Measurements from ENCODE around the gene KIFC3. TPM values are rescaled to one million over a fixed set of nuclear protein-coding genes. Genes with fewer than 3 reads are reported as not detected.

The KIFC3 gene
- total RNA-seq, 3 donors from 2014 or later, result 15.7 to 36.1 (median 35.1) TPM

DNA sequence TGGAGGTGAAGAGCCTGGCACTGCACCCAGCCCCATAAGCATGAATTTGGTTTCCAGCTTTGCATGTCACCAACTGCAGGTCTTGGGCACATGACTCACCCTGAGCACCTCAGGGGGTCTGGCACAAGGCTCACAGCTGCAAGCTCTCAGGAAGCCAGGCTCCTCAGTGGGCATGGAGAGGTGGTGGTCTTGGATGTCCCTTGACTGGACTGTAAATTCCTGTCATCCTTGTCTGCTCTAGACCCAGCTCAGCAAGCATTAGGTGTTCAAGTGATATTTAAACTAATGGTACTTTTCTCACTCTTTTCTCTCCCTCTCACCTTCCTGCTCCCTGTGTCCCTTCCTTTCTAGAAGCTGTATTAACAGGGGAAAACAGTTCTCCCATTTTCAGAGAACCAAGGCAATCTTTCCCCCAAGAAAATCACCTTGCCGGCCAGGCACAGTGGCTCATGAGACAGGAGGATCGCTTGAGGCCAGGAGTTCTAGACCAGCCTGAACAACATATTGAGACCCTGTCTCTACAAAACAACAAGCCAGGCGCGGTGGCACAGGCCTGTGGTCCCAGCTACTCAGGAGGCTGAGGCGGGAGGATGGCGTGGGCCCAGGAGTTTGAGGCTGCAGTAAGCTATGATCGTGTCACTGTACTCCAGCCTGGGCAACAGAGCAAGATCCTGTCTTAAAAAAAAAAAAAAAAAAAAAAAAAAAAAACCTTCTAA is 5.1 kb upstream of the KIFC3 start:
- peaks cover 0 to 20% of the 10 kb centered on the region in 2 donors for H3K4me1 ChIP-seq
- no peak overlapping the region for H3K27ac ChIP-seq
- TF ChIP-seq POLR2A (IDR thresholded peaks at IDR 0.05) (no peak), POLR2AphosphoS5 (IDR thresholded peaks at IDR 0.05) (no peak)
- TF ChIP-seq, protein P1, sequence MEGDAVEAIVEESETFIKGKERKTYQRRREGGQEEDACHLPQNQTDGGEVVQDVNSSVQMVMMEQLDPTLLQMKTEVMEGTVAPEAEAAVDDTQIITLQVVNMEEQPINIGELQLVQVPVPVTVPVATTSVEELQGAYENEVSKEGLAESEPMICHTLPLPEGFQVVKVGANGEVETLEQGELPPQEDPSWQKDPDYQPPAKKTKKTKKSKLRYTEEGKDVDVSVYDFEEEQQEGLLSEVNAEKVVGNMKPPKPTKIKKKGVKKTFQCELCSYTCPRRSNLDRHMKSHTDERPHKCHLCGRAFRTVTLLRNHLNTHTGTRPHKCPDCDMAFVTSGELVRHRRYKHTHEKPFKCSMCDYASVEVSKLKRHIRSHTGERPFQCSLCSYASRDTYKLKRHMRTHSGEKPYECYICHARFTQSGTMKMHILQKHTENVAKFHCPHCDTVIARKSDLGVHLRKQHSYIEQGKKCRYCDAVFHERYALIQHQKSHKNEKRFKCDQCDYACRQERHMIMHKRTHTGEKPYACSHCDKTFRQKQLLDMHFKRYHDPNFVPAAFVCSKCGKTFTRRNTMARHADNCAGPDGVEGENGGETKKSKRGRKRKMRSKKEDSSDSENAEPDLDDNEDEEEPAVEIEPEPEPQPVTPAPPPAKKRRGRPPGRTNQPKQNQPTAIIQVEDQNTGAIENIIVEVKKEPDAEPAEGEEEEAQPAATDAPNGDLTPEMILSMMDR (IDR thresholded peaks at IDR 0.05), result no peak
- H3K4me3 ChIP-seq, result no peak overlapping the region
- no peak for DNase-seq (ENCODE audit: low spot score in 2 of 2)
- no peaks in the 10 kb centered on the region for H3K9me3 ChIP-seq
- intact Hi-C loops (cut with DNase I; ENCODE audit: low total_unique reads), result no loop called here
- no peaks in the 10 kb centered on the region for H3K27me3 ChIP-seq
- no peaks in the 10 kb centered on the region for H3K36me3 ChIP-seq

DNA sequence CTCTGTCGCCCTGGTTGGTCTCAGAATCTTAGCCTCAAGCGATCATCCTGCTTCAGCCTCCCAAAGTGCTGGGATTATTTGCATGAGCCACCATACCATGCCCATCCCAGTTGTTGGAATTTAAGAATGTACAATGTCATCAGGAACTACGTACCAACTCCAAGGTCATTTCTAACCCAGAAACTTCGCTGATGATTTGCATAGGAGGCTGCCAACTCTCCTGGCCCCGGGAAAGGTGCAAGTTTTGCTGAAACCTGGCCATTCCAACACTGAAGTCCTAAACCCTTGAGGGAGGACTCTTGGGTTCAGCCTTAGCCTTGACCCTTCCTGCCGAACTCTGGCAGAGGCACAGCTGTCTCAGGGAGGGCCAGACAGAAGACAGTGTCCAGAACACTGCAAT is 2.9 kb upstream of the KIFC3 start:
- intact Hi-C loops (cut with DNase I; ENCODE audit: low total_unique reads), result no loop called here
- Histone ChIP-seq H3K4me1 (peaks cover 0 to 16% of the 10 kb centered on the region in 2 donors), H3K36me3 (no peaks in the 10 kb centered on the region), H3K27ac (no peak overlapping the region), H3K4me3 (no peak overlapping the region), H3K27me3 (no peaks in the 10 kb centered on the region), H3K9me3 (no peaks in the 10 kb centered on the region)
- TF ChIP-seq, protein P1 (IDR thresholded peaks at IDR 0.05), result no peak
- no peak for TF ChIP-seq POLR2A (IDR thresholded peaks at IDR 0.05)
- TF ChIP-seq POLR2AphosphoS5 (IDR thresholded peaks at IDR 0.05), result no peak
- DNase-seq (ENCODE audit: low spot score in 2 of 2), result no peak

DNA sequence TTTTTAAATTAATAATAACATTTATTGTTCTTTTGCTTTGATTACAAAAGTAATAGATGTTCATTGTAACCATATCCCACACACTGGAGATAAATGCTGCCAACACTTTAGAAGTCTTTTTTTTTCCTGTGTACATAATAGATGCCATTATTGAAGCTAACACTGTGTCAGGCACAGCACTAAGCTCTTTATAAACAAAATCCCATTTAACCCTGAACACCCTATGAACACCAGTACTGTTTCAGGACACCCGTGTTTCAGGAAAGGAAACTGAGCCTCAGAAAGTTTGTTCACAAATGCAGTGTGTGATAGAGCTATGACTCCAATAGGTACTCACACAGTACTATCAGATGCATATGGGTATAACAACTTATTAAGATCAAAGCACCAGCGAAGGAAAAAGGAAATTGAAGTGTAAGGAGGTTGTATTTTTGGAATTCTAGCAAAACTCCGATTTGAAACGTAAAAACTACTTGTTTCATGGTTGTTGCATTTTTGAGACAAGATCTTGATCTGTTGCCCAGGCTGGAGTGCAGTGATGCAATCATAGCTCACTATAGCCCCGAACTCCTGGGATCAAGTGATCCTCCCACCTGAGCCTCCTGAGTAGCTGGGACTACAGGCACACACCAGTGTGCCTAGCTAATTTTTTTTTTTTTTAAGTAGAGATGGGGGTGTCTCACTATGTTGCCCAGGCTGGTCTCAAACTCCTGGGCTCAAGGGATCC is 2.0 kb upstream of the KIFC3 start:
- TF ChIP-seq POLR2AphosphoS5 (IDR thresholded peaks at IDR 0.05) (no peak), POLR2A (IDR thresholded peaks at IDR 0.05) (no peak)
- TF ChIP-seq, protein P1 (IDR thresholded peaks at IDR 0.05), result no peak
- intact Hi-C loops (cut with DNase I; ENCODE audit: low total_unique reads), result no loop called here

DNA sequence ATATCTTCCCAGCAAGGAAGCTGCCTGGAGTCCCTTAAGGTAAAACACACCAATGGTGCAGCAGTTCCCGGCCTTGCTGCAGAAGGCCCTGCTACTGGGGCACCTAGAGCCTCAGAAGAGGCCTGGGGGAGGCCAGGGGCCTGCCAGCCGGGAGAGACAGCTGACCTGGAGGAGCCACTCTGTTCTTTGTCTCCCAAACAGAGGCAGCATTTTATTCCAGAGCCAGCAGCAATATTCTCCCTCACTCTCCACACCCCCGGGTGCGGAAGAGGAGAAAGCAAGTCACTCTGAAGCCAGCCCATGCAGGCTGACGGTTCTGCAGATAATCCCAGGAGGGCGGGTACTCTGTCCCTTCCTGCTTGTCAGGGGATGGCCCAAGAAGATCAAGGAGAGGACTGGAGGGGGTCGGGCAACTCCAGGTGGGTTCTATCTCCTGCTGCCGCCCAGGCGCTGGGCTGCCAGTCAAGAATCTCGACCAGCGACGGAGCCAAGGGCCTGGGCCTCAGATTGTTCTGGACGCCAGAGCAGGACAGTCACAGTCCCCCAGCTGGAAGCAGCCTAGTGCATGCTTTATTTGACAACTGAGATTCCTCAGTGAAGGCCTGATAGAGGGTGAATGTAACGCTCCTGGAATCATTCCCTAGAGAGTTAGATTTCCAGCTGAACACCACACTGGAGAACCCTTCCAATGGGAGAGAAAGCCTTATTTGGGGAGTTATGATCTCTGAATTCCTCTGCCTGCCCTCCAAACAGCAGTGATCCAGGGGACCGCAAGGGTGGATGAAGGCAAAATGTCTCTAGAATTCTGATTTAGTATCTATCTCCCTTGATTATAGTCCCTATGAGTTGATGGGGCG is 1.1 kb upstream of the KIFC3 start:
- DNase-seq (ENCODE audit: low spot score in 2 of 2), result no peak
- Histone ChIP-seq H3K4me3 (peak overlapping the region in 1 of 3 donors; percentile 72), H3K9me3 (no peaks in the 10 kb centered on the region), H3K4me1 (peaks cover 0 to 12% of the 10 kb centered on the region in 2 donors), H3K27ac (peak overlapping the region; percentile 84), H3K36me3 (no peaks in the 10 kb centered on the region), H3K27me3 (no peaks in the 10 kb centered on the region)
- TF ChIP-seq, protein P1 (IDR thresholded peaks at IDR 0.05), result no peak
- TF ChIP-seq POLR2AphosphoS5 (IDR thresholded peaks at IDR 0.05) (no peak), POLR2A (IDR thresholded peaks at IDR 0.05) (no peak)
- intact Hi-C loops (cut with DNase I; ENCODE audit: low total_unique reads), result no loop called here

More for the DNA sequence above, 2.0 kb upstream of the KIFC3 start:
- Histone ChIP-seq H3K4me3 (no peak overlapping the region), H3K27me3 (no peaks in the 10 kb centered on the region), H3K36me3 (no peaks in the 10 kb centered on the region), H3K4me1 (peaks cover 0 to 12% of the 10 kb centered on the region in 2 donors), H3K9me3 (no peaks in the 10 kb centered on the region), H3K27ac (peak overlapping the region in 1 of 2 donors; percentile 84)
- DNase-seq (ENCODE audit: low spot score in 2 of 2), result no peak

Data from breast epithelium (tissue), 4 donors.